GM10266 (cell line): ENCODE data around the gene TMOD1.
"Not testable (repeated sequence)": the region's sequence is repeated elsewhere in the genome, so short reads cannot be mapped to it uniquely, and the experiment has no call there.

Experiments
- DNase-seq: peaks from one replicate; pipeline ENCODE4 v3.0.0; 2012; ENCODE audit errors: extremely low spot score
- CTCF ChIP-seq: IDR thresholded peaks from 2 replicates; pipeline ENCODE4 v1.5.1; 2012; ENCODE audit warnings: mild to moderate bottlenecking, low read depth; ENCODE audit not compliant: control insufficient read depth, insufficient read depth; ENCODE audit errors: missing control alignments

Gene TMOD1

GRCh38 chr9:97571664-97572063, 70.2 kb downstream of the TMOD1 start:
- no peak for DNase-seq
- TF ChIP-seq CTCF = no peak

GRCh38 chr9:97572196-97572891, 70.9 kb downstream of the TMOD1 start:
- no peak for TF ChIP-seq CTCF
- no peak for DNase-seq

- no peak for TF ChIP-seq CTCF
- DNase-seq = no peak
These were observed 71.5 kb downstream of the TMOD1 start for GRCh38 chr9:97572892-97573365.

GRCh38 chr9:97573482-97574073, 72.1 kb downstream of the TMOD1 start:
- no peak for DNase-seq
- TF ChIP-seq CTCF = no peak

GRCh38 chr9:97574101-97574571, 72.7 kb downstream of the TMOD1 start:
- not testable (repeated sequence) for DNase-seq

GRCh38 chr9:97574921-97575672, 73.6 kb downstream of the TMOD1 start:
- not testable (repeated sequence) for DNase-seq

GRCh38 chr9:97575673-97576200, 74.3 kb downstream of the TMOD1 start:
- no peak for TF ChIP-seq CTCF
- DNase-seq = no peak

- DNase-seq = no peak
- TF ChIP-seq CTCF = no peak
These were observed 75.6 kb downstream of the TMOD1 start for GRCh38 chr9:97577051-97577450.
